ENCODE data around the gene LAMA3.

DNA sequence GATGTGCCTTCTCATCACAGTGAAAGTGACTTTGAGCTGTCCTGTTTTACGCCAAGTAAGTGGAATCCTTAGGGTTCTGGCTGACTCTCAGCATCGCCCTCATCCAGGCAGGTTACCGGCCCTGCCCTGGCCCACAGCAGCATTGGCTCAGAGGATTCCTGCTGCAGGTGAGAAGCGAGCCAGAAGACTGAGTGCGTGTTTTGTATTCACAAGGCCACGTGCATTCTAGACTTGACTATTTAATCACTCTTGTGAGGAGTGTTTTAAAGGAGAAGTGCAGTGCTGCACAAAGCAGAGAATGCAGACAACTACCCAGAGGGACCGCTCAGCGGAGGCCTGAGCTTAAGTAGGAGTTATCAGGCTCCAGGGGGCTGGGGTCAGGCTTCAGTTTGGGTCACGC, 48.3 kb downstream of the LAMA3 start:
- TF ChIP-seq POLR2A (IDR thresholded peaks at IDR 0.05) (no peak), CTCF (IDR thresholded peaks at IDR 0.05) (no peak)
